ENCODE results near the gene DNAJC3.

The DNAJC3 gene

DNA sequence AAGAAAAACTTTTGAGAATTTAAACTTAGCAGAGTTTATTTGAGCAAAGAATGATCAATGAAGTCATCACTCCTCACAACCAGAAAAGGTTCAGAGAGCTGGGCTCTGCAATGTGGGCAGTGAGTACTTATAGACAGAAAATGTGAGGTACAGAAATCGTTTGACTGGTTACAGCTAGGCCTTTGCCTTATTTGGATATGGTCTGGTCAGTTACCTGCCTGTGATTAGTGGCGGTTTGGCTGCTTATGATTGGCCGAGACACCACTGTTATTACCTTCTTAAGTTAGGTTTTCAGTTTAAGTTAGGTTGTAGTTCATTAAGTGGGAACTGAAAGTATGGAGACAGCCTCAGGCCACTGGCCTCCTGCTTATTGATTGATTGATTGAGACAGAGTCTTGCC, 66.3 kb downstream of the DNAJC3 start:
- Histone ChIP-seq H3K14ac (ENCODE audit: low read length) (no peak overlapping the region), H2AK5ac (ENCODE audit: low read depth, low read length) (no peak overlapping the region), H3K23ac (ENCODE audit: low read depth, low read length, poor library complexity) (no peak overlapping the region), H3K9ac (ENCODE audit: low read depth, low read length, poor library complexity) (no peak overlapping the region), H3K4me1 (ENCODE audit: control insufficient read depth in 2 of 2, insufficient read depth in 1 of 2, low read depth in 1 of 2, low read length in 2 of 2) (no peaks in the 10 kb centered on the region), H2BK15ac (ENCODE audit: low read length) (no peak overlapping the region), H3K4me2 (ENCODE audit: insufficient read depth, low read length, poor library complexity, severe bottlenecking) (no peak overlapping the region), H3K9me3 (replicated peaks in 1 of 2; ENCODE audit: control insufficient read depth in 2 of 2, insufficient read depth in 1 of 2, low read depth in 1 of 2, low read length in 2 of 2) (peaks cover 0 to 8% of the 10 kb centered on the region in 2 donors), H3K36me3 (replicated peaks in 1 of 2; ENCODE audit: control insufficient read depth in 2 of 2, insufficient read depth in 2 of 2, low read length in 2 of 2) (peaks cover 0 to 2% of the 10 kb centered on the region in 2 donors), H3K18ac (ENCODE audit: low read length) (no peak overlapping the region), H4K8ac (ENCODE audit: low read depth, low read length) (no peak overlapping the region), H3K27ac (replicated peaks; ENCODE audit: low read length) (no peak overlapping the region), H3K27me3 (ENCODE audit: control insufficient read depth in 3 of 3, insufficient read depth in 3 of 3, low read depth in 1 of 3, low read length in 3 of 3) (no peaks in the 10 kb centered on the region), H2BK5ac (ENCODE audit: low read length) (no peak overlapping the region), H4K91ac (ENCODE audit: low read depth, low read length, poor library complexity) (no peak overlapping the region), H3K79me1 (ENCODE audit: low read depth, low read length) (peaks cover 2% of the 10 kb centered on the region), H3K4ac (ENCODE audit: low read length) (no peak overlapping the region), H2BK12ac (ENCODE audit: low read length) (no peak overlapping the region), H2AFZ (ENCODE audit: low read length) (no peak overlapping the region), H3K4me3 (ENCODE audit: low read length in 2 of 2) (no peak overlapping the region), H2BK120ac (ENCODE audit: low read depth, low read length) (no peak overlapping the region)
- no peak for DNase-seq (ENCODE audit: low spot score)
- WGBS, 2 donors (ENCODE audit: extremely low coverage in 2 of 2, insufficient read length in 2 of 2, insufficient replicate concordance in 1 of 2) = no CpG with 5 or more reads among the region's 3 CpGs

DNA sequence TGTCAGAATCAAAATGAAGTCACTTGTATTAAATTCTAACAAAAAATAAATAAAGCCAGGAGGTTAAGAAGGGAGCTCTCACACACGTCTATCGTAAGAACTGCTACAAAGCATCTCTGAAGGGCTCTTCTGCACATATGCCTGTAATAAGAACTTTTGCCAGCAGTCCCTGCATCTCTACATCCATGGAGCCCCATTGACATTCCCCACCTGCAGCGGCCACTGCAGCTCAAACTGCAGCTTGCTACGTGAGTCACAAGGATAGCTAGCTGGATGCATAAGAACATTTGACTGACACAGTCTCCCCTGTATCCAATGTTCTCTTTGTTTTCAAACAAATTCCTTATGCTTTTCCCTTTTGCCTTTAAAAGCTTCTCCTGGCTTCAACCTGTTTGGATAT, 68.3 kb downstream of the DNAJC3 start:
- H3K27ac ChIP-seq (replicated peaks; ENCODE audit: low read length) = no peak overlapping the region
- no peak for DNase-seq (ENCODE audit: low spot score)
- no peak overlapping the region for H3K4me3 ChIP-seq (ENCODE audit: low read length in 2 of 2)
- no peak overlapping the region for H3K4ac ChIP-seq (ENCODE audit: low read length)
- no peak overlapping the region for H3K23ac ChIP-seq (ENCODE audit: low read depth, low read length, poor library complexity)
- H3K9ac ChIP-seq (ENCODE audit: low read depth, low read length, poor library complexity) = no peak overlapping the region
- H2AK5ac ChIP-seq (ENCODE audit: low read depth, low read length) = no peak overlapping the region
- H3K14ac ChIP-seq (ENCODE audit: low read length) = no peak overlapping the region
- no CpG with 5 or more reads among the region's 4 CpGs for WGBS, 2 donors (ENCODE audit: extremely low coverage in 2 of 2, insufficient read length in 2 of 2, insufficient replicate concordance in 1 of 2)
- no peak overlapping the region for H2BK15ac ChIP-seq (ENCODE audit: low read length)
- no peak overlapping the region for H2BK12ac ChIP-seq (ENCODE audit: low read length)
- no peaks in the 10 kb centered on the region for H3K4me1 ChIP-seq (ENCODE audit: control insufficient read depth in 2 of 2, insufficient read depth in 1 of 2, low read depth in 1 of 2, low read length in 2 of 2)
- H3K18ac ChIP-seq (ENCODE audit: low read length) = no peak overlapping the region
- no peak overlapping the region for H2AFZ ChIP-seq (ENCODE audit: low read length)
- no peak overlapping the region for H3K4me2 ChIP-seq (ENCODE audit: insufficient read depth, low read length, poor library complexity, severe bottlenecking)
- H3K36me3 ChIP-seq (replicated peaks in 1 of 2; ENCODE audit: control insufficient read depth in 2 of 2, insufficient read depth in 2 of 2, low read length in 2 of 2) = peaks cover 0 to 2% of the 10 kb centered on the region in 2 donors
- H4K8ac ChIP-seq (ENCODE audit: low read depth, low read length) = no peak overlapping the region
- no peak overlapping the region for H2BK5ac ChIP-seq (ENCODE audit: low read length)
- H2BK120ac ChIP-seq (ENCODE audit: low read depth, low read length) = no peak overlapping the region
- no peak overlapping the region for H4K91ac ChIP-seq (ENCODE audit: low read depth, low read length, poor library complexity)
- H3K27me3 ChIP-seq (ENCODE audit: control insufficient read depth in 3 of 3, insufficient read depth in 3 of 3, low read depth in 1 of 3, low read length in 3 of 3) = no peaks in the 10 kb centered on the region
- H3K79me1 ChIP-seq (ENCODE audit: low read depth, low read length) = peaks cover 2% of the 10 kb centered on the region
- peaks cover 0 to 8% of the 10 kb centered on the region in 2 donors for H3K9me3 ChIP-seq (replicated peaks in 1 of 2; ENCODE audit: control insufficient read depth in 2 of 2, insufficient read depth in 1 of 2, low read depth in 1 of 2, low read length in 2 of 2)

DNA sequence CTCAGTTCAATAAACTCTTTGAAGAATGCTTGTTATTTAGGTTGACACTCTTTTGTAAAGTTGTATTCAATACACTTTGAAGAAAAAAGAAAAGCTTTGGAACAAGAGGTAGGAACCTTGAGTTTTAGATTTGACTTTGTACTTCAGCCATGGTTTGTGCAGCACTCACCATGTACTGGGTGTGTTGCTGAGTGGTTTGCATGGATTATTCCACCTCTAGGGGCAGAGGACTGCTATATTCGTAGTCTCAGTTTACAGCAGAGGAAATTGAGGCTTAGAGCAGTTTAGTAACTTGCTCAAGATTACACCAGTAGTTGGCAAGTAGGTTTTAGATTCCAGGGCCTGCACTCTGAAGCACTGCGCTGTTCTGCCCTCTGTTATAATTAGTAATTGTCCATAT, 68.8 kb downstream of the DNAJC3 start:
- H3K36me3 ChIP-seq (replicated peaks in 1 of 2; ENCODE audit: control insufficient read depth in 2 of 2, insufficient read depth in 2 of 2, low read length in 2 of 2) = peaks cover 0 to 2% of the 10 kb centered on the region in 2 donors
- no peaks in the 10 kb centered on the region for H3K4me1 ChIP-seq (ENCODE audit: control insufficient read depth in 2 of 2, insufficient read depth in 1 of 2, low read depth in 1 of 2, low read length in 2 of 2)
- no peak overlapping the region for H2BK12ac ChIP-seq (ENCODE audit: low read length)
- no peak overlapping the region for H4K91ac ChIP-seq (ENCODE audit: low read depth, low read length, poor library complexity)
- no peak overlapping the region for H3K18ac ChIP-seq (ENCODE audit: low read length)
- no peak overlapping the region for H3K9ac ChIP-seq (ENCODE audit: low read depth, low read length, poor library complexity)
- H3K14ac ChIP-seq (ENCODE audit: low read length) = no peak overlapping the region
- H4K8ac ChIP-seq (ENCODE audit: low read depth, low read length) = no peak overlapping the region
- H3K27ac ChIP-seq (replicated peaks; ENCODE audit: low read length) = no peak overlapping the region
- H3K9me3 ChIP-seq (replicated peaks in 1 of 2; ENCODE audit: control insufficient read depth in 2 of 2, insufficient read depth in 1 of 2, low read depth in 1 of 2, low read length in 2 of 2) = peaks cover 0 to 8% of the 10 kb centered on the region in 2 donors
- H2BK5ac ChIP-seq (ENCODE audit: low read length) = no peak overlapping the region
- H3K79me1 ChIP-seq (ENCODE audit: low read depth, low read length) = peaks cover 2% of the 10 kb centered on the region
- WGBS, 2 donors (ENCODE audit: extremely low coverage in 2 of 2, insufficient read length in 2 of 2, insufficient replicate concordance in 1 of 2) = no CpG with 5 or more reads among the region's 2 CpGs
- no peak overlapping the region for H3K23ac ChIP-seq (ENCODE audit: low read depth, low read length, poor library complexity)
- H3K4me3 ChIP-seq (ENCODE audit: low read length in 2 of 2) = no peak overlapping the region
- no peak overlapping the region for H2AFZ ChIP-seq (ENCODE audit: low read length)
- no peak overlapping the region for H3K4me2 ChIP-seq (ENCODE audit: insufficient read depth, low read length, poor library complexity, severe bottlenecking)
- H2AK5ac ChIP-seq (ENCODE audit: low read depth, low read length) = no peak overlapping the region
- DNase-seq (ENCODE audit: low spot score) = no peak
- no peak overlapping the region for H3K4ac ChIP-seq (ENCODE audit: low read length)
- H2BK120ac ChIP-seq (ENCODE audit: low read depth, low read length) = no peak overlapping the region
- no peak overlapping the region for H2BK15ac ChIP-seq (ENCODE audit: low read length)
- no peaks in the 10 kb centered on the region for H3K27me3 ChIP-seq (ENCODE audit: control insufficient read depth in 3 of 3, insufficient read depth in 3 of 3, low read depth in 1 of 3, low read length in 3 of 3)

DNA sequence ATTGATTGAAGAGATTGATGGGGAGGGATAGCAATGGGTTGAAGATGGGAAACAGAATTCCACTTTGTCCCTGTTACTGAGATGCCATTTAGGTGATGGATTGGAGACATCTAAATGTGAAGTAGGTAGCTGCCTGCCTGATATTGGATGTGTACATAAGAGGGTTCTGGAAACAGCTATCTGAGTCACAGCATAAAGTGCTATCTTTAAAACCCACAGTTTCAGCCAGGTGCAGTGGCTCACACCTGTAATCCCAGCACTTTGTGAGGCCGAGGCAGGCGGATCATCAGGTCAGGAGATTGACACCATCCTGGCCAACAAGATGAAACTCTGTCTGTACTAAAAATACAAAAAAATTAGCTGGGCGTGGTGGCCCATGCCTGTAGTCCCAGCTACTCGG, 72.6 kb downstream of the DNAJC3 start:
- no peak overlapping the region for H3K18ac ChIP-seq (ENCODE audit: low read length)
- no peak overlapping the region for H3K4ac ChIP-seq (ENCODE audit: low read length)
- H2AK5ac ChIP-seq (ENCODE audit: low read depth, low read length) = no peak overlapping the region
- H3K9ac ChIP-seq (ENCODE audit: low read depth, low read length, poor library complexity) = no peak overlapping the region
- no peak for DNase-seq (ENCODE audit: low spot score)
- no peak overlapping the region for H3K4me2 ChIP-seq (ENCODE audit: insufficient read depth, low read length, poor library complexity, severe bottlenecking)
- H2AFZ ChIP-seq (ENCODE audit: low read length) = no peak overlapping the region
- no peak overlapping the region for H2BK15ac ChIP-seq (ENCODE audit: low read length)
- H3K14ac ChIP-seq (ENCODE audit: low read length) = no peak overlapping the region
- no peak overlapping the region for H3K4me3 ChIP-seq (ENCODE audit: low read length in 2 of 2)
- H3K4me1 ChIP-seq (ENCODE audit: control insufficient read depth in 2 of 2, insufficient read depth in 1 of 2, low read depth in 1 of 2, low read length in 2 of 2) = no peaks in the 10 kb centered on the region
- no peaks in the 10 kb centered on the region for H3K9me3 ChIP-seq (replicated peaks in 1 of 2; ENCODE audit: control insufficient read depth in 2 of 2, insufficient read depth in 1 of 2, low read depth in 1 of 2, low read length in 2 of 2)
- H3K27me3 ChIP-seq (ENCODE audit: control insufficient read depth in 3 of 3, insufficient read depth in 3 of 3, low read depth in 1 of 3, low read length in 3 of 3) = no peaks in the 10 kb centered on the region
- no peaks in the 10 kb centered on the region for H3K79me1 ChIP-seq (ENCODE audit: low read depth, low read length)
- no CpG with 5 or more reads among the region's 4 CpGs for WGBS, 2 donors (ENCODE audit: extremely low coverage in 2 of 2, insufficient read length in 2 of 2, insufficient replicate concordance in 1 of 2)
- H2BK12ac ChIP-seq (ENCODE audit: low read length) = no peak overlapping the region
- H3K27ac ChIP-seq (replicated peaks; ENCODE audit: low read length) = no peak overlapping the region
- no peak overlapping the region for H4K8ac ChIP-seq (ENCODE audit: low read depth, low read length)
- no peak overlapping the region for H3K23ac ChIP-seq (ENCODE audit: low read depth, low read length, poor library complexity)
- no peak overlapping the region for H2BK5ac ChIP-seq (ENCODE audit: low read length)
- peaks cover 0 to 2% of the 10 kb centered on the region in 2 donors for H3K36me3 ChIP-seq (replicated peaks in 1 of 2; ENCODE audit: control insufficient read depth in 2 of 2, insufficient read depth in 2 of 2, low read length in 2 of 2)
- no peak overlapping the region for H4K91ac ChIP-seq (ENCODE audit: low read depth, low read length, poor library complexity)
- no peak overlapping the region for H2BK120ac ChIP-seq (ENCODE audit: low read depth, low read length)

Data from neuronal stem cell (in vitro differentiated cells).